Adrenal gland (tissue), 12 donors: ENCODE measurements around the gene MCM3AP. TPM values are rescaled to one million over a fixed set of nuclear protein-coding genes. Genes with fewer than 3 reads are reported as not detected.
A peak's percentile ranks its signal among the peaks of the same experiment; 100 is the strongest.

Experiments used
- DNase-seq, 7 donors: peaks; one replicate each; pipeline ENCODE4 v3.0.0-alpha.2; 2019 to 2020
- H3K27ac ChIP-seq, 5 donors: fragments of 200-600 bp; sonication (generic) in 4 of 5; 1 replicate in 3 of 5; 2 replicates in 2 of 5; pipeline versions ENCODE4 v1.5.1 to v1.8.0; 2016 to 2020; ENCODE audit warnings: mild to moderate bottlenecking in 1 of 5
- H3K27me3 ChIP-seq: fragments of 200-600 bp; 2 replicates; pipeline ENCODE4 v1.8.0; 2021
- H3K36me3 ChIP-seq, 2 donors: fragments of 200-600 bp; replicated peaks in 1 of 2; 1 replicate in 1 of 2; 2 replicates in 1 of 2; pipeline versions ENCODE4 v1.5.1 to v1.8.0; 2018 to 2022
- H3K4me1 ChIP-seq, 2 donors: fragments of 200-600 bp; replicated peaks in 1 of 2; 1 replicate in 1 of 2; 2 replicates in 1 of 2; pipeline versions ENCODE4 v1.5.1 to v1.8.0; 2018 to 2021
- H3K4me3 ChIP-seq, 4 donors: fragments of 200-600 bp; sonication (generic) in 3 of 4; one replicate each; pipeline ENCODE4 v1.5.1; 2016 to 2018
- H3K9me3 ChIP-seq, 3 donors: fragments of 200-600 bp; sonication (generic) in 1 of 3; replicated peaks in 1 of 3; 1 replicate in 2 of 3; 2 replicates in 1 of 3; pipeline versions ENCODE4 v1.5.1 to v1.8.0; 2016 to 2021
- POLR2A ChIP-seq, 2 donors: fragments of 450-650 bp; IDR thresholded peaks; one replicate each; pipeline ENCODE4 v1.6.1; 2017; ENCODE audit warnings: antibody characterized with exemption in 2 of 2, mild to moderate bottlenecking in 2 of 2, moderate library complexity in 1 of 2
- WGBS, 4 donors: extraction: QIAGEN DNeasy Blood & Tissue Kit in 2 of 4; methylation state at CpG; one replicate each; pipeline versions ENCODE4 v1.1.5 to v1.1.7; 2013 to 2017; 5-methylcytosine and 5-hydroxymethylcytosine counted together
- intact Hi-C, 2 donors: fragments of 100-400 bp; cut with DNase I; formaldehyde crosslinking; loops; one replicate each; pipeline versions ENCODE4 v1.14.1 to v1.15.0; 2022 to 2023
- polyA plus RNA-seq, 3 donors: library from polyadenylated mRNA; stranded (reverse); fragments of 200-250 nt in 2 of 3; fragments of 350-450 nt in 1 of 3; fragmentation: Illumina TruSeq in 1 of 3; extraction: RNeasy Lipid Tissue Mini Kit (QIAGEN cat#74804) in 1 of 3; gene quantifications; one replicate each; pipeline ENCODE4 v1.2.3, GENCODE V29; 2013 to 2014
- total RNA-seq, 9 donors: library from RNA; depleted of rRNA in 4 of 9; stranded (reverse); fragments of >200 nt in 4 of 9; fragments of 120-200 nt in 1 of 9; fragmentation: NEBNext Ultra II Directional in 1 of 9; extraction: Animal tissue kit (Norgen Biotek cat#: 25700) in 1 of 9; gene quantifications; one replicate each; pipeline versions ENCODE4 v1.1.0 to v1.2.4, GENCODE V29; 2013 to 2023
- TF ChIP-seq, protein P1 (sequence below), 6 experiments: fragments of 450-650 bp in 4 of 6; fragments of 200-600 bp in 2 of 6; sonication (generic) in 1 of 6; IDR thresholded peaks; 1 replicate in 5 of 6; 2 replicates in 1 of 6; pipeline versions ENCODE4 v1.5.1 to v1.8.0; 2016 to 2021; ENCODE audit warnings: antibody characterized with exemption in 6 of 6, mild to moderate bottlenecking in 2 of 6, moderate library complexity in 1 of 6
- donor health status: healthy with polysubstance abuse.
- donor health status: Bipolar disorder and iron deficiency.
- donor health status: DM: yes; HTN: yes; CAD: no.
- donor health status: DM: no; HTN: no; CAD: no.
- donor health status: DM: no; HTN: no; CAD: no.
- donor health status: DM: yes; HTN: yes; CAD: no.

Gene MCM3AP
- total and polyA plus RNA-seq, 12 donors: 34.8 to 89.4 (median 70.1) TPM

DNA sequence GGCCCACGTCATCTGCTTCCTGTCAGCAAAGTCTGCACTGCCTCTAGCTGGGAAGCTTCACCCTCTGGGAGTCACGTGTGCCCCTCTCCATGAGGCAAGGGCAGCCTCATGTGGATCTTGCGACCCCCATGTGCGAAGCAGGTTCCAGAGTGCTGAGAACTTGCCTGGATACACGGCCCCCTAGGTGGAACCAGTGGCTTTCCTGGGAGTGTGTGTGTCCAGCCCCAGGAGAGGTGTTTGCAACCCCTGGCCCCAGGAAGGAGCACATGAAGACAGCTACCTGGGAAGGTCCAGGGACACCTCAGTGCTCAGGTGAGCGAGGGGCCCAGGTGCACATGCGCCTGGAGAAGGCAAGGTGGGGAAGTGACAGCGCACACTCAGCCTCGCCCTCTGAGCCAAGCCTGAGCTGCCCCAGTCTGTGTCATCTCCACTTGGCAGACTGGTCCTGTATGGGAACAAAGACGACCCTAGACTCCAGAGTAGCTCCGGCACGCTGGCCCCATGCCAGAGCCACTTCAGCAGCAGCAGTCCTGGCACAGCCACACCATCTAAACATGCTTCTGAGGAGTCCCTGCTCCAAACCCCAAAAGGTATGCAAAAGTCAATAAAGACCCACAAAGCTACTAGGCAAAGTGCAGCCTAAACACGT lies 65.7 kb downstream of the MCM3AP start:
- DNase-seq: peak in 1 of 7 donors; percentile 25
- TF ChIP-seq, protein P1, sequence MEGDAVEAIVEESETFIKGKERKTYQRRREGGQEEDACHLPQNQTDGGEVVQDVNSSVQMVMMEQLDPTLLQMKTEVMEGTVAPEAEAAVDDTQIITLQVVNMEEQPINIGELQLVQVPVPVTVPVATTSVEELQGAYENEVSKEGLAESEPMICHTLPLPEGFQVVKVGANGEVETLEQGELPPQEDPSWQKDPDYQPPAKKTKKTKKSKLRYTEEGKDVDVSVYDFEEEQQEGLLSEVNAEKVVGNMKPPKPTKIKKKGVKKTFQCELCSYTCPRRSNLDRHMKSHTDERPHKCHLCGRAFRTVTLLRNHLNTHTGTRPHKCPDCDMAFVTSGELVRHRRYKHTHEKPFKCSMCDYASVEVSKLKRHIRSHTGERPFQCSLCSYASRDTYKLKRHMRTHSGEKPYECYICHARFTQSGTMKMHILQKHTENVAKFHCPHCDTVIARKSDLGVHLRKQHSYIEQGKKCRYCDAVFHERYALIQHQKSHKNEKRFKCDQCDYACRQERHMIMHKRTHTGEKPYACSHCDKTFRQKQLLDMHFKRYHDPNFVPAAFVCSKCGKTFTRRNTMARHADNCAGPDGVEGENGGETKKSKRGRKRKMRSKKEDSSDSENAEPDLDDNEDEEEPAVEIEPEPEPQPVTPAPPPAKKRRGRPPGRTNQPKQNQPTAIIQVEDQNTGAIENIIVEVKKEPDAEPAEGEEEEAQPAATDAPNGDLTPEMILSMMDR (IDR thresholded peaks at IDR 0.05): no peak
- TF ChIP-seq POLR2A (IDR thresholded peaks at IDR 0.05): no peak
- Histone ChIP-seq H3K27ac (no peak overlapping the region), H3K4me3 (no peak overlapping the region), H3K27me3 (no peaks in the 10 kb centered on the region), H3K4me1 (peaks cover 0 to 5% of the 10 kb centered on the region in 2 donors), H3K36me3 (peaks cover 0 to 34% of the 10 kb centered on the region in 2 donors), H3K9me3 (no peaks in the 10 kb centered on the region)
- intact Hi-C loops: loop anchor here in 1 of 2 donors (10.0 kb wide), 1 partner anchor 75 kb away; no protein-coding TSS in a partner anchor
- WGBS, 4 donors: 44 to 85% (median 79%) methylated on average over 3 to 13 of the region's 13 CpGs

- H3K36me3 ChIP-seq: peaks cover 0 to 34% of the 10 kb centered on the region in 2 donors
- no peak overlapping the region for H3K27ac ChIP-seq
- DNase-seq: no peak
- no peaks in the 10 kb centered on the region for H3K4me1 ChIP-seq
- TF ChIP-seq, protein P1 (IDR thresholded peaks at IDR 0.05): no peak
- no peak for TF ChIP-seq POLR2A (IDR thresholded peaks at IDR 0.05)
- H3K4me3 ChIP-seq: no peak overlapping the region
- 85 to 97% (median 93%) methylated on average over 10 to 16 of the region's 16 CpGs for WGBS, 4 donors
- H3K27me3 ChIP-seq: no peaks in the 10 kb centered on the region
- no peaks in the 10 kb centered on the region for H3K9me3 ChIP-seq
- intact Hi-C loops: no loop called here
Observed at GRCh38 chr21:46218906-46219590, 66.4 kb downstream of the MCM3AP start.

DNA sequence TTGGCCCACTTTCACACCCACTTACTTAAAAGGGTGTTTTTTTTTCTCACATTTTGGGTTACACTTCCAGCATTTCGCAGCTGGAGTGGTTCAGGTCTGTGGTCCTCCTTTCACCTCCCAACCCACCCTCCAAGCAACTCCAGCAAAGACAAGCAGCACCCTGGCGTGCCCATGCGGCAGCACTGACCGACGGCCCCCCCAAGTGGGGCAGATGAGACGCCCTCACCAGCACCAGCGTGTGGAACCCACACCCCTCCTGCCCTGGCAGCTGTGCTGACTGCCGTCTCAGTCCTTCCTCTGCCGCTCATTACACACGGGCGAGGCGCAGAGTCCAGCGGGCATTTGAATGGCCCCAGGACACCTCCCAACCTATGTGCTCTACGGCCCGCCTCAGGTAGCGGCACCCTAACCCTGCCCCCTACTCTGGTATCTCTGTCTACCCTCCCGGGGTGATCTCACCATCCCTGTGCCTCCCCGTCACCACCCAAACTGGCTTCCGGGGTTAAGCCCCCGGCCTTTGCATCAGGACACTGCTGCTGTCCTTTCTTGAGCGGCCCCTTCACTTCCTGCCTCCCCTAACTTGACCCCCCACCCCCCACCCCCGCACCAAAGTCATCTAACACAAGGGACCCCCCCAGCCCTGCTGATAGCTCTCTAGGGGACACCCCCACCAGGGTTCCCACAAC lies 67.8 kb downstream of the MCM3AP start:
- no peak overlapping the region for H3K27ac ChIP-seq

More for the DNA sequence above, 67.8 kb downstream of the MCM3AP start:
- no peaks in the 10 kb centered on the region for H3K27me3 ChIP-seq
- peak in 1 of 7 donors; percentile 11 for DNase-seq
- peaks cover 0 to 48% of the 10 kb centered on the region in 2 donors for H3K36me3 ChIP-seq
- intact Hi-C loops: no loop called here
- WGBS, 4 donors: 87 to 94% (median 89%) methylated on average over 18 to 22 of the region's 22 CpGs
- no peak for TF ChIP-seq POLR2A (IDR thresholded peaks at IDR 0.05)
- TF ChIP-seq, protein P1 (IDR thresholded peaks at IDR 0.05): no peak
- H3K4me1 ChIP-seq: no peaks in the 10 kb centered on the region
- H3K4me3 ChIP-seq: no peak overlapping the region
- H3K9me3 ChIP-seq: no peaks in the 10 kb centered on the region
